GM18505 (cell line): Measurements from ENCODE around the gene FAM227A.
A peak's percentile ranks its signal among the peaks of the same experiment; 100 is the strongest.

Experiments used
- ATAC-seq: cut with Tn5 transposase; IDR thresholded peaks from one replicate; pipeline ENCODE4 v1.9.1; 2021; ENCODE audit not compliant: unreplicated experiment
- POLR2A ChIP-seq: IDR thresholded peaks from 4 replicates; pipeline ENCODE4 v1.6.1; 2011; ENCODE audit warnings: borderline replicate concordance; ENCODE audit not compliant: insufficient read depth, insufficient read length; ENCODE audit errors: extremely low read depth

Gene FAM227A

DNA sequence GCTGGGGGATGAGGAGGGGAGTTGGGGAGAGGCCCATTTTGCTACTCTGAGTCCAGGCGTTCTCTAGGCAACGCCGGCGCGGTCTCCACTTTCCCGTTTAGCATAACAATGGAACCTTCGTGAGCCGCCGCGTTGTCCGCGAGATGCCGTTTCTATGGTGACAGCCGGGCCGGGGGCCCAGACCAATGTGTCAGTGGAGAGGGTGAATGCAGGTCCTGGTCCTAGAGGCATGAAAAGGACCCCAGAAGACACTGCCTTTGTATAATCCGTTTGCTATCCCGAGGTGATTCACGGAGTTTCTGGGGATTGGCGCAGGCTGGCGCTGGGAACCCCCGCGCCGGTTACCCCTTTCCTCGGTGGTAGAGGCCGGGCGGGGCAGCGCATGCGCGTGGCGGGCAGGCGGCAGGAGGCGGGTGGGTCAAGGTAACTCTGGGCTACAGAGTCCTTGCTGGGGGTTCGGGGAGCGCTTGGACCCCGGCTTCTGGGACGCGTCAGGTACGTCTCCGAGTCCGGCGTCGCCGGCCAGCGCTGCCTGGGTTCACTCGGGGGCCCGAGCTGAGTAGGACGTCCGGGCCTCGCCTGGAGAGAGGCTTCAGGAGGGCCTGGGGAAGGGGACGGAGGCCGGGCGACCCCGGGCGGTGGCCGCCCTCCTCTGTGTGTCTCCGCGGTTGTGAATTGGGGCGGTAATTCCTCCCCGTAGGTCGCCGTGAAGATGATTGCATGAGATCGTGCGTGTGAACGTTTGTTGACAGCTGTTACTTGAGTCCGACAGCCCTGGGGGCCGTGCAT lies at the start of gene FAM227A, which contains the start of gene CBY1:
Gene FAM227A, minus strand, starts transcription at position 137 of the 789 bp plus-strand sequence. CDS start 6,224 bp downstream, outside the sequence.
Gene CBY1, plus strand, starts transcription at position 383 of the 789 bp plus-strand sequence. CDS start 11,417 bp downstream, outside the sequence.
- peak; percentile 66 for ATAC-seq
- peak; percentile 54 for TF ChIP-seq POLR2A

DNA sequence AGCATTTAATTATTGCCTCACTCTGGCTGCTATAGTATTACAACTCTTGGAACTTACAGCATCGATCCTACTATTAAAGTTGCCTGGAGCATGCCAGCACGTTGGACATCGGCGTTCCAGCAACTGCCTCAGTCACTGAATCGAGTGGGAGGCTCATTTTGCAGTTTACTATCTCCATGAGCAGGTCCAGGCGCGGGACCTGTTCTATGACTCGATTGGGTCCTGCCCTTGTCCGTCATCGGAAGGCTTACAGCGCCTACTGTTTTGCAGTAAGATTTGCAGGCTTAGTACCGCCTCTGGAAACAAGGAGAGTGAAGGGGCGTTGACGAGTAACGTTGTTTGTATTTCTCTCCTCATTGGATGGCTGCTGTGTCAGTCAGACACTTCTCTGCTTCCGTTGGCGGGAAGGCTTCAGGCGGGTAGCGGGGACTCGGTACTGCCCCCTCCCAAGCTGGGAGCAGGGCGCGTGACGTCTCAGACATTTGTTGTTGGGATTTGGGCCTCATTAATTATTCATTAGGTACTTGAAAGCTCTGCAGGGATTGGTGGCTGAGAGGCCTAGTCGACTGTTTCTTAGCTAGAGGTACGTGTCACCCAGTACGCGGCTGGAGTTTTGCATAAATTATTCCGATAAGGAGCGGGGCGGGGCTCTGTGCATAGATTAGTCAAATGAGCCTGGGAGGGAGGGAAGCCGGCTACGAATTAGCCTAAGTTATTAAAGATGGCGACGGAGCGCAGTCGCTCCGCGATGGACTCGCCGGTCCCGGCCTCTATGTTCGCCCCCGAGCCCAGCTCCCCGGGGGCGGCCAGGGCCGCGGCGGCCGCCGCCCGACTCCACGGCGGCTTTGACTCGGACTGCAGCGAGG lies 49.3 kb upstream of the FAM227A start, which contains the start of gene GTPBP1:
Gene GTPBP1, plus strand, starts transcription at position 710 of the 866 bp plus-strand sequence. Its CDS starts 12 bp downstream, at position 722.
- peak; percentile 60 for ATAC-seq
- TF ChIP-seq POLR2A = peak; percentile 94

DNA sequence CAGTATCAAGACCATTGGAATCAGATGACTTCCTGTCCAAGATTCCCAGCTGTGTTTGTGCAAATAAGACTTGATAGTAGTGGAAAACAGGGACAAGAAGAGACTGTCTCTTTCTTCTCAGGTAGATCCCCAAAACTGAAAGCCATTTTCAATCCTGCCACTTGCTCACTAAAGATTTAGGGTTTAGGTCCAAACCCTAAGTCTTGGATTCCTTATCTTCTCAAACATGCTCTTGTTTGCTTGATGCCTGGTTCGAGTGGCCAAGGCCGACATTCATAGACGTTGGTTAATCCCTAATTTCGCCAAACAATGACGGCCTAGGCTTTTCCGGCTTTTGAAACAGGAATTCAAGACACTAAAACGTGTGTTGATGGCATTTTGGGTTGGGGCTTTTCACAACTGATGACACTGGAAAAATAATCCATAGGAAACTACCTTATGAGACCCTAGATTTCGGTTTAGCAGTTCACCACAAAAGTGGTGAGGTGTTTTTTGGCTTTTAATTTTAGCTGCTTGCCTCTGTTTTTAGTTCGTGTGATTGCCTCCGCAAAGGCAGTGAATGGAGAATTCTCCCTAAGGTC lies 48.6 kb upstream of the FAM227A start:
- ATAC-seq = peak; percentile 0

DNA sequence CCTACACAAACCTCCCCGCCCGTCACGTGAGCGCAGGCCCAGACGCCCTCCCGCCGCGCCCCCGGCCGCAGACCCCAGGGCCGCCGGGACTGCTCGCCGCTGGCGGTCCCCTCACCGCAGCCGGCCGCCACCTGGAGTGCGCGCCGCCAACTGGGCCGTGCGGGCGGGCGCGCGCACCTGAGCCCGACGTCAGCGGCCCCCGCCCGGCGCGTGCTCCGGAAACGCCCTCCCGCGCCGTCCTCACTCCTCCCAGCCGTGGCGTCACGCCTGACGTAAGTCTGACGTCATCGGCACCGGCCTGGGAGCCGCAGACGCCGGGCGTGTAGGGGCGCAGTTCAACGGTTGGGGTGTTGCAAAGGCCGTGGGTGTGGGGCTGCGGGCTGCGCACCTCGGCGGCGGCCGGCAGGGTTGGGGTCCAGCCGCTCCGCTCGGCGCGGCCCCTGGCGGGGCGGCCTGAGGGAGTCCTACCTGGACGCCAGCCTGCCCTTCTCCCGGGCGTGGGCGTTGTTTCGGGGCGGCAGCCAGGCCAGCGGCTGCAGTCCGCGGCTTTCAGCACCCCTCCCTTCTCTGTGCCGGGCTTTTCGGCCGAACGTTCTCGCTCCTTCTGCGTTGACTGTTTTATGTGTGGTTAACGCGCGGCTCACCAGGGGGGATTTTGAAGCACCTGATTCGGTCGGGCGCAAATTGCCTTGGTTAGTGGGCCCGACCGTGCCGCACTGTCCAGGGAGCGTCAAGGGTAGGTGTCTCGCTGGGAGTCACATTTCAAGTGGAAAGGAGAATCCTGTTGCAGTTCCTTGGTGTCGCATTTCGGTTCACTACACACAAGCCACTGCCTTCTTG lies 44.8 kb upstream of the FAM227A start, which contains the start of gene JOSD1:
Gene JOSD1, minus strand, starts transcription at position 155 of the 840 bp plus-strand sequence. CDS start 956 bp downstream, outside the sequence.
- peak; percentile 38 for ATAC-seq
- TF ChIP-seq POLR2A = peak; percentile 86

More for the DNA sequence above, 48.6 kb upstream of the FAM227A start:
- no peak for TF ChIP-seq POLR2A

DNA sequence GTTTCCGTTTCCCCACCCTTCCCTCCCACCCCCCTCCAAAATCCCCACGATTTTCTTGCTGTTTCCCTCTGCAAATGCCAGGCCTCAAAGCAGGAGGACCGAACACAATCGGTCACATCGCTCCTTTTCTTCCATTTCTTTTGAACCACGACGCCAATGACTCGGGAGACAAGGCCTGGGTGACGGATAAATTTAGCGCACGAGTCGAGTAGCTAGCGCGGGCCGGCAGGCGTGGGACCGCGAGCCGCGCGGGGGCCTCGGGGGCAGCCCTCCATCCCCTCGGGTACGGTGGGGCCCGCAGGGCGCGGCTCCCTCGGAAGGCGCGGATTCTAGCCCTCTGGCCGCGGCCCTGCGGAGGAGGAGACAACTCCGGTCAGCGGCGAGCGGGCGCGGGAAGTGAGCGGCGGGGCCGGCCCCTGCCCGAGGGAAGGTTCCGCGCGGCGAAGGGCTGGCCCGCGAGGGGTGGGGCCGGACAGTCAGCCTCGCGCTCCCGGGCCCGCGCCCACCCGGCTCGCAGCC lies 44.1 kb upstream of the FAM227A start:
- TF ChIP-seq POLR2A = no peak
- ATAC-seq = no peak

DNA sequence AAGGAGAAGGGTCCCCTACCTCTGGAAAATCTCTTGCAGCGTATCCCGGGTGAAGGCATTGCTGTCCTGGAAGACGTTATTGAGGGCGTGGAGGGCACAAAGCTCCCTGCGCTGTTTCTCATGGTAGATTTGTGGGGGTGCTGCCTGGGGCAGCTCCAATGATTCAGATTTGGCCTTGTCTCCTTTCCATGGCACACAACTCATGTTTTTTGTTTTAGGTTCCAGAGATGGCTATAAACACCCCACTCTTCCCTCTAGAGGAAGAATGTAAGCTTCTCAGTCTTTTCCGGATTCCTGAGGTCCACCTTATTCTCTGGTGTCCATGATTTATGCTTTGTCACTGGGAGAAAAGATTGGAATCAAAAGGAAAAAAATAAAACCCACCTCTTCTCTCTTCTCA lies 43.6 kb upstream of the FAM227A start:
- no peak for TF ChIP-seq POLR2A
- no peak for ATAC-seq

DNA sequence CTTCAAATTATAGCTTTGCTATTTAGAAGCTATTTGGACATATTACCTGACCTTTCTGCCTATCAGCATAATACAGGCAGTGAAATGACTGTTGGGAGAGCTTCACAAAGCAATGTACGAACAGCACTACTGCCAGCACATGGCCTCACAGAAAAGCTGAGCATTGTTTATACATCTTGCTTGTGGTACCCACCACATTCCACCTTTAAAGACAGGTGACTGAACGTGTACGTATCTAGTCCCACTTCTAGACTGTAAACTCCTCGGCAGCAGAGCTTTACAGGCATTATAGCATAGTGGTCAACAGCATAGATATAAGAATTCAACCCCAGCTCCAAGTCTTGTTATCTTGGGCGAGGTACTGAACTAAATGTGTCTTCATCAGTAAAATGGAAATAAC lies 43.0 kb upstream of the FAM227A start:
- no peak for ATAC-seq
- no peak for TF ChIP-seq POLR2A

DNA sequence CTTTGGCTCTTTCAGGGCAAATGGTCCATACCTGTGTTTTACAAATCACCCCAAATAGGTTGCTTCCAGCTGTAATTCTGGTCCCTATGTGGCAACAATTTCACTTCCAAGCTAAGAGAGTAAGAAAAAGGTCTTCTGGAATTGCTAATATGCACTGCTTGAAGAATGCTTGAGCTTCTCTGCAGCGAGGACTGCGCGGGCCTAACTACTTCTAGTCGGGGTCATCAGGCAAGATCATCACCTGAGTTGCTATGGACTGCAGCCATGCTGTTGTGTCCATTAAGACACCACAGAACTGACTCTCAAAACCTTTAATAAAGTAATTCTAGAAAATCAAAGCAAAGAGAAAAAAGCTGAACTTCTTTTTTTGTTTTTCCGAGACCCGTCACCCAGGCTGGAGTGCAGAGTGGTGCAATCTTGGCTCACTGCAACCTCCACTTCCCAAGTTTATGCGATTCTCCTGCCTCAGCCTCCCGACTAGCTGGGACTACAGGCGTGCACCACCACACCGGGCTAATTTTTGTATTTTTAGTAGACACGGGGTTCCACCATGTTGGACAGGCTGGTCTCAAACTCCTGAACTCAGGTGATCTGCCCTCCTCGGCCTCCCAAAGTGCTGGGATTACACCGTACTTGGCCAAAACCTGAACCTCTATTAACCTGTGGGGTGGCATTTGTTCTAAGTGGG lies 42.4 kb upstream of the FAM227A start:
- no peak for ATAC-seq
- TF ChIP-seq POLR2A = no peak

DNA sequence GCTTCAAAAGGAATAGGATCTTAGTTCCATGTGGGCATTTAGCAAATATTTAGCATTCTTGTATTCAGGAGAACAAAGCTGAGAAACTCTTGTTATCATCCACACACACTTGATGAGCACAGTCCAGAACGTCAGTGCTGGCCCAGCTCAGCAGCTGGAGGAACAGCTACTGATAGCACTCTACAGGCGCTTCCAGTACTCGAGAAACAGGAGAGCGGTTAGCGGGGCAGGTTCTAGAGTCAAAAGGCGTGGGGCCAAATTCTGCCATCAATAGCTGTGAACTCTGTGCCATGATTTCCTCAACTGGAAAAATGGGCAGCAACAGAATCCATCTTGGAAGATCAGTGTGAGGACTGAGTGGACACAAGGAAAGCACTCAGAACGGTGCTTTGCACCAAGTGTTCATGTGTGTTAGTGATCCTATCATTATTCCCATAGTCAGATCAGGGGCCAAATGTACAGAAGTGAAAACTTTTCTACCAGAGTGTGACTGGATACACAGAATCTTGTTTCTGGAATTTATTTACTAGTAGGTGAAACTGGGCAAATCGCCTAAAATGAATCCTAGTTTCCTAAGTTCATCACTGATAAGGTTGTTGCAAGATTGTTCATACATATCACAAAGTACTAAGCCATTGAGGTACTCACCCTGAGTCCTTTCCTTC lies 41.4 kb upstream of the FAM227A start:
- no peak for TF ChIP-seq POLR2A
- no peak for ATAC-seq

DNA sequence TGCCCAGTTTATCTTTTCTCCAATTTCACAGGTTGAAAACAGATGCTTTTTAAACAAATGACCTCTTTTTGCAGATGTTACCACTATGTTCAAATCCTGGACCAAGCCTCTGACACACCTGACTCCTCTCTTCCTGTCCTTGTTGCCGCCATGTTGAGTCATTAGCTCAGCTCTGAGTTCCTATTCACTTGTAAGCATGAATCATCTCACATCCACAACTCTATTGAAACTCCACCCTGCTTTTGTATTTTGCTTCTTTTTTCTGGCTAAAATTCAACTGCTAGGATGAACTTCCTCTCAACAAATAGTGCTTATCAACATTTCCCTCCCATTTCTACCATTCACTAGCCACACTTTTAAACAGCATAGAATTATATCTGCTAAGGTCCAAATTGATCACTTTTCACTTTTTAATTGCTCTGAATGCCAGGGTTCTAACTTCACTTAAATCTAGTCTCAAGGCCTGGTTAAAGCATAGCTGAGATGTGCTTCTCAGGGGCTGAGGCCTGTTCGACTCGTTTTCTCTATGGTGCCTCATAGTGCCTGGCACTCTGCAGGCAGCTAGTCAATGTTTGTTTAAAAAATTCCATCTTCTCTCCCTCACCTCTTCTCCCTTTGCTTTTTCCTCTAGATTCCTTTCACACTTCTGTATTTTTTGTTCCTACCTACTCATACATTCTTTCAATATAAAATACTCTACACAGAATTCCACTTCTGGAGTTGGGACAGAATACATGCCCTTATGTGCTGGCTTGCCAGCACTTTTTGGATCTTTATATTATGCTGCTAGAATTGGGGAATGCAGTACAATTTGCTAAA lies 40.6 kb upstream of the FAM227A start:
- no peak for TF ChIP-seq POLR2A
- ATAC-seq = no peak
